Skeletal muscle satellite cell (primary cell): Measurements from ENCODE around the gene STOX1.
"Not testable (repeated sequence)": the region's sequence is repeated elsewhere in the genome, so short reads cannot be mapped to it uniquely, and the experiment has no call there.

ENCODE experiments used
- H3K27me3 ChIP-seq: 2 replicates; pipeline ENCODE4 v1.7.0; 2013; ENCODE audit warnings: low read length; ENCODE audit not compliant: control insufficient read depth, insufficient read depth
- H3K36me3 ChIP-seq: 2 replicates; pipeline ENCODE4 v1.7.0; 2013; ENCODE audit warnings: mild to moderate bottlenecking, control low read depth, low read length; ENCODE audit not compliant: insufficient read depth
- H3K4me1 ChIP-seq: 2 replicates; pipeline ENCODE4 v1.7.0; 2013; ENCODE audit warnings: low read length; ENCODE audit not compliant: control insufficient read depth, insufficient read depth
- H3K4me2 ChIP-seq: 2 replicates; pipeline ENCODE4 v1.7.0; 2013; ENCODE audit warnings: mild to moderate bottlenecking, low read length
- H3K4me3 ChIP-seq: 2 replicates; pipeline ENCODE4 v1.7.0; 2013; ENCODE audit warnings: low read length
- H3K9ac ChIP-seq: 2 replicates; pipeline ENCODE4 v1.7.0; 2013; ENCODE audit warnings: mild to moderate bottlenecking, low read depth, low read length, moderate library complexity
- H3K9me3 ChIP-seq: replicated peaks from 2 replicates; pipeline ENCODE4 v1.7.0; 2013; ENCODE audit warnings: mild to moderate bottlenecking, control low read depth, low read length

The STOX1 gene

DNA sequence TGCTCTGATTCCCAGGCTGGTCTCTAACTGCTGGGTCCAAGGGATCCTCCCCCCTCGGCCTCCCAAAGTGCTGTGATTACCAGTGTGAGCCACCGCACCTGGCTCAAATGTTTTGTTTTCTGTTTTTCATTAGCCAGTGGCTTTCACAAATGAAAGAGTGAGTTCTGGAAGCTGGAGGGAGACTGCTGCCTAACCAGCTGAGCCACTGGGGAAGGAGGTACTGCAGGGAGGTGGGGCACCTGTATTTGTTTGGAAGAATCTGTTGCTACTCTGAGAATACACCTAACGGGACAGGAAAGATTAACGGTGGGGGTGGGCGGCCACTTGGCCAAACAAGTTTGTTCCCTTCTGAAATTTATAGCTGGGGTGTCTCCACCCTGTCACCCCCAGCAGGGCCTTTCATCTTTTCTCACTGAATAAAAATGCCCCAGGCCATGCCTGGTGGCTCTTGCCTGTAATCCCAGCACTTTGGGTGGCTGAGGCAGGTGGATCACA is 4.7 kb downstream of the STOX1 start:
- H3K9ac ChIP-seq: no peak overlapping the region
- H3K4me1 ChIP-seq: peaks cover 2% of the 10 kb centered on the region
- H3K36me3 ChIP-seq: no peaks in the 10 kb centered on the region
- no peaks in the 10 kb centered on the region for H3K9me3 ChIP-seq
- no peak overlapping the region for H3K4me3 ChIP-seq
- H3K4me2 ChIP-seq: no peak overlapping the region
- H3K27me3 ChIP-seq: peaks cover 45% of the 10 kb centered on the region

DNA sequence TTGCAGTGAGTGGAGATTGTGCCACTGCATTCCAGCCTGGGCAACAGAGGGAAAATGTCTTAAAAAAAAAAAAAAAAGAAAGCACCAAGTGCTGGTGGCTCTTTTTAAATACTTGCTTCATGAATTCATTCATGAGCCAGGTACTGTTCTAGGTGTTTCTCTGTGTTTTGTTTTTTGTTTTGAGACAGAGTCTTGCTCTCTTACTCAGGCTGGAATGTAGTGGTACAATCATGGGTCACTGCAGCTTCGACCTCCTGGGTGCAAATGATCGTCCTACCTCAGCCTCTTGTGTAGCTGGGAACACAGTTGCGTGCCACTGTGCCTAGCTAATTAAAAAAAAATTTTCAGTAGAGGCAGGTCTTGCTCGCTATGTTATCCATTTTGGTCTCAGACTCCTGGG is 5.3 kb downstream of the STOX1 start:
- H3K4me3 ChIP-seq: no peak overlapping the region
- H3K9ac ChIP-seq: no peak overlapping the region
- H3K36me3 ChIP-seq: no peaks in the 10 kb centered on the region
- H3K4me2 ChIP-seq: no peak overlapping the region
- peaks cover 45% of the 10 kb centered on the region for H3K27me3 ChIP-seq
- H3K4me1 ChIP-seq: no peaks in the 10 kb centered on the region
- H3K9me3 ChIP-seq: no peaks in the 10 kb centered on the region

DNA sequence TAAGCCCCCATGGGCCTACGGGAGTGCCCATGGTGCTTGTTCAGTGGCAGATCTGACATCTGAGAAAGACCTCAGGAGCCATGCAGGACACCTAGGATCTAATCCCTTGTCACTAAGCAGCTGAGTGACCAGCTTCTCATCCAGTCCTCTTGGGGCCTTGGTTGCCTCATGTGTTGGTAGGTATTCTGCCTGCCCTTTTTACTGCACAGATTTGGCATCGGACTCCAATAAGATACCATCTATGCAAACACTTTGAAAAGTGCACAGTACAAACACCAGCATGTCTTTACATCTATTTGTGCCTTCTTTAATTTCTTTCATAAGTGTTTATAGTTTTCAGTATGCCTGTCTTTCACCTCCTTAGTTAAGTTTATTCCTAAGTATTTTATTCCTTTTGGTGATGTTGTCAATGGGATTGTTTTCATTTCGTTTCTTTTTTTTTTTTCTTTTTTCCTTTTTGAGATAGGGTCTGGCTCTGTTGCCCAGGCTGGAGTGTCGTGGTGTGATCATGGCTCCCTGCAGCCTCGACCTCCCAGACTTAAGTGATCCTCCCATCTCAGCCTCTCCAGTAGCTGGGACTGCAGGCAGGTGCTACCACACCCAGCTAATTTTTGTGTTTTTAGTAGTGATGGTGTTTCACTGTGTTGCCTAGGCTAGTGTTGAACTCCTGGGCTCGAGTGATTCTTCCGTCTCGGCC is 10.4 kb downstream of the STOX1 start:
- H3K36me3 ChIP-seq: no peaks in the 10 kb centered on the region
- H3K27me3 ChIP-seq: peaks cover 10% of the 10 kb centered on the region
- H3K9me3 ChIP-seq: no peaks in the 10 kb centered on the region
- no peak overlapping the region for H3K4me3 ChIP-seq
- no peaks in the 10 kb centered on the region for H3K4me1 ChIP-seq
- H3K4me2 ChIP-seq: no peak overlapping the region
- H3K9ac ChIP-seq: no peak overlapping the region

- H3K4me3 ChIP-seq, H3K9me3 ChIP-seq, H3K4me2 ChIP-seq, H3K36me3 ChIP-seq, H3K4me1 ChIP-seq, H3K27me3 ChIP-seq, H3K9ac ChIP-seq: not testable (repeated sequence)
Measured at GRCh38 chr10:68840650-68841049, 13.3 kb downstream of the STOX1 start.

DNA sequence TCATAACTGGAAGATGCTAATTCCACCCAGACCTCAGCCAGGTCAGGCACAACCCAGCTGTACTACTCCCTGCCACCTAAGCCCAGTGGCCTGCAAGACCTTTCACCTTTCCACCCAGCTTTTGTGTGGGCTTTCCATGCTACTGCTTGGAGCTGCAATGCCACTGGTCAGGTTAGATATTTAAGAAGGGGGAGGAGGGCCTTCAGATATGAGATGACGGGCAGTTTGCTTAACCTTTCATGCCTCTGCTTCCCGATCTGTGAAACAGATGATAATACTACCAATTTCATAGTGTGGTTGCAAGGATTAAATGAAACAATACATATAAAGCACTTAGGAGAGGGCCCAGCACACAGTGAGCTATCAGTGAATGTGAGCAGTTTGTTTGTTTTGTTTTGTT is 20.9 kb downstream of the STOX1 start:
- Histone ChIP-seq H3K4me2 (no peak overlapping the region), H3K36me3 (no peaks in the 10 kb centered on the region), H3K27me3 (no peaks in the 10 kb centered on the region), H3K4me3 (no peak overlapping the region), H3K9me3 (no peaks in the 10 kb centered on the region), H3K9ac (no peak overlapping the region), H3K4me1 (no peaks in the 10 kb centered on the region)

DNA sequence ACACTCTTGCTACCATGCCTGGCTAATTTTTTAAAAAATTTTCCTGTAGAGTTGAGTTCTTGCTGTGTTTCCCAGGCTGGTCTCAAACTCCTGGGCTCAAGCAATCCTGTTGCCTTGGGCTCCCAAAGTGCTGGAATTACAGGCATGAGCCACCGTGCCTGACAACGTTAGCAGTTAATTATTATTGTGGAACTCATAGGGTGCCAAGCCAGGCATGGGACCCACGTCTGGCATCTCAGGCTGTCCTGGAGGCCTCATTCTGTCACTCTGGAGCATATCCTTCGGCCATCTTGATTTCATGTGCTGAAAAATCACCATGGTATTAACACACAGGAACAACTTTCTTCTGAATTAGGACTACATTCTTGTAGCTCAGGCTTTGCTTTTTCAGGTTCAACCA is 21.5 kb downstream of the STOX1 start:
- no peaks in the 10 kb centered on the region for H3K36me3 ChIP-seq
- no peak overlapping the region for H3K4me2 ChIP-seq
- no peaks in the 10 kb centered on the region for H3K4me1 ChIP-seq
- H3K9me3 ChIP-seq: no peaks in the 10 kb centered on the region
- no peak overlapping the region for H3K9ac ChIP-seq
- no peaks in the 10 kb centered on the region for H3K27me3 ChIP-seq
- no peak overlapping the region for H3K4me3 ChIP-seq

DNA sequence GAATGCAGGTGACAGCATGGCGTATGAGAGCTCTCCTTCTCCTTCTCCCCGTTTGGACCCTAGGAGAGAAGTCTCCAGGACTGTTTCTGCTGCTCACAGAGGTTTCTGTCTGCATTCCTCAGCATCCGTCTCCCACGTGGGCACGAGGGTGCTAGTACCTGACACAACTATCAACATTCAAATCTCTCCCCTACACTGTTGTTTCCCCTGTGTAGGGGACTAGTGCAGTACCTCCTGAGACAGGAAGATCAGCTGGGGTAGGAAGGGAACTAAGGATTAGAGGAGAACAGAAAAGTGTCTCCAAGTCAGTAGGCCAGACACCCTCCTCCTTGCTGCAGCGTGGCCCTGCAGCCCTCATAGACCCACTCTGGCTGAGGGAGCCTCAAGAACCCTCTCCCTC is 29.0 kb downstream of the STOX1 start:
- no peaks in the 10 kb centered on the region for H3K4me1 ChIP-seq
- H3K36me3 ChIP-seq: no peaks in the 10 kb centered on the region
- peaks cover 2% of the 10 kb centered on the region for H3K9me3 ChIP-seq
- peaks cover 32% of the 10 kb centered on the region for H3K27me3 ChIP-seq
- H3K9ac ChIP-seq: no peak overlapping the region
- no peak overlapping the region for H3K4me2 ChIP-seq
- H3K4me3 ChIP-seq: no peak overlapping the region

DNA sequence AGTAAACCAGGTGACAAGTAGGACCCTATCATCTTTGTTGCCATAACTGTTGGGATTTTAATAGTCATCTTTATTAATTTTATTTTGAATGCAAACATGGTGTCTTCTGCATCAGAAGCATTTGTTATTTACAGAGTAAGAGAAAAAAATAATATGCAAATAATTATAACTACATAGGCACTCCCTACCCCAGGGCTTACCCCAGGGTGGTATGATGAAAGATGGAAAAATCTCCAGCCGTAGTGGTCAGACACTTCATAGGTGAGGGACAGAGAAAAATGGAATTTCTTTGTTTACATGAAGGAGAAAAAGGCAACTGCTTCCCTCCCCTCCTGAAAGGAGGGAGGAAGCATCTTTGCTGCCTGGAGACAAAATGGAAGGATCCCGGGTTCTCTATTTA is 29.7 kb downstream of the STOX1 start:
- H3K4me1 ChIP-seq: no peaks in the 10 kb centered on the region
- no peak overlapping the region for H3K4me3 ChIP-seq
- no peak overlapping the region for H3K4me2 ChIP-seq
- H3K9me3 ChIP-seq: peaks cover 4% of the 10 kb centered on the region
- H3K9ac ChIP-seq: no peak overlapping the region
- peaks cover 32% of the 10 kb centered on the region for H3K27me3 ChIP-seq
- no peaks in the 10 kb centered on the region for H3K36me3 ChIP-seq

GRCh38 chr10:68861253-68861652 is 33.9 kb downstream of the STOX1 start:
- Histone ChIP-seq H3K36me3 (no peaks in the 10 kb centered on the region), H3K9me3 (peaks cover 4% of the 10 kb centered on the region), H3K4me1 (no peaks in the 10 kb centered on the region), H3K27me3 (peaks cover 32% of the 10 kb centered on the region), H3K9ac (no peak overlapping the region), H3K4me3 (no peak overlapping the region), H3K4me2 (no peak overlapping the region)

DNA sequence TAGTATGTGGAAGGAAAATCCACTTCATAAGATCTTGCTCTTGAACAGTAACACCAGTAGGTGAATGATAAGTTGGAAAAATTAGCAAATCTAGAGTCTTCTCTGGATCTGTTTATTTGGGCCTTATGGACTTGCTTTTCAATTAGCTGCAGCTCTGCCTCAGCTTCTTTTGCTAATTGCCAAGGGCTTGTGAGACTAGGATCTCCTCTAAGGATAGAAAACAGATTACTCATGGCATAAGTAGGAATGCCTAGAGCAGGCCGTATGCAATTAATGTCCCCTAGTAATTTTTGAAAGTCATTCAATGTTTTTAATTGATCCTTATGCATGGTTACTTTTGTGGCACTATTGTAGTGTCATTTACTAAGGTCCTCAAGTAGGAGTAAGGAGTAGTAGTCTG is 37.3 kb downstream of the STOX1 start:
- H3K4me3 ChIP-seq: no peak overlapping the region
- H3K36me3 ChIP-seq: no peaks in the 10 kb centered on the region
- peaks cover 3% of the 10 kb centered on the region for H3K27me3 ChIP-seq
- no peaks in the 10 kb centered on the region for H3K4me1 ChIP-seq
- no peak overlapping the region for H3K4me2 ChIP-seq
- no peak overlapping the region for H3K9ac ChIP-seq
- peaks cover 4% of the 10 kb centered on the region for H3K9me3 ChIP-seq

- H3K9ac ChIP-seq, H3K9me3 ChIP-seq, H3K27me3 ChIP-seq, H3K4me3 ChIP-seq, H3K36me3 ChIP-seq, H3K4me2 ChIP-seq: not testable (repeated sequence)
- peaks cover 18% of the 10 kb centered on the region for H3K4me1 ChIP-seq
Measured at GRCh38 chr10:68868173-68868572, 40.8 kb downstream of the STOX1 start.

DNA sequence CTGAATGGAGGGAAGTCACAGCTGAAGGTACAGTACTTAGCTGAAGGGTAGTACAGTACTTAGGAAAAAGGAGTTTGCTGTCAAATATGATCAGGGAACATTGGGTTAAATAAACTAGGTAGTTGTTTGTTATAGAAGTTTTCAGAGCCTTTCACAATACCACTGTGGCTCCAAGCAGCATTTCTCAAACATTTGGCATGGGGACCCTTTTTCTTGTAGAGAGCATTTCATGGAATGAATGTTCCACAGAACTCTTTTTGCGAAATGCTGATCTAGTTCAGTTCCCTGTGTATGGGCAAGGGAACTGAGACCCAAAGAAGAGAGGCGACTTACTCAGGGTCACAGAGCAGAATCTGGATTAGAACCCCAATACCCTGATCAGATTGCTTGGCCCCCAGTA is 42.3 kb downstream of the STOX1 start:
- Histone ChIP-seq H3K9me3 (no peaks in the 10 kb centered on the region), H3K36me3 (no peaks in the 10 kb centered on the region), H3K27me3 (peaks cover 4% of the 10 kb centered on the region), H3K4me2 (no peak overlapping the region), H3K4me1 (peaks cover 18% of the 10 kb centered on the region), H3K9ac (no peak overlapping the region), H3K4me3 (no peak overlapping the region)
